Activated CD4-positive, alpha-beta T cell treated with anti-CD3 and anti-CD28 coated beads for 4 hours (primary cell): ENCODE results near the gene MEOX1.
"Not testable (repeated sequence)": the region's sequence is repeated elsewhere in the genome, so short reads cannot be mapped to it uniquely, and the experiment has no call there.

Experiments used
- DNase-seq, 2 donors: peaks; one replicate each; pipeline ENCODE4 v3.0.0-alpha.2; 2020

Gene MEOX1

DNA sequence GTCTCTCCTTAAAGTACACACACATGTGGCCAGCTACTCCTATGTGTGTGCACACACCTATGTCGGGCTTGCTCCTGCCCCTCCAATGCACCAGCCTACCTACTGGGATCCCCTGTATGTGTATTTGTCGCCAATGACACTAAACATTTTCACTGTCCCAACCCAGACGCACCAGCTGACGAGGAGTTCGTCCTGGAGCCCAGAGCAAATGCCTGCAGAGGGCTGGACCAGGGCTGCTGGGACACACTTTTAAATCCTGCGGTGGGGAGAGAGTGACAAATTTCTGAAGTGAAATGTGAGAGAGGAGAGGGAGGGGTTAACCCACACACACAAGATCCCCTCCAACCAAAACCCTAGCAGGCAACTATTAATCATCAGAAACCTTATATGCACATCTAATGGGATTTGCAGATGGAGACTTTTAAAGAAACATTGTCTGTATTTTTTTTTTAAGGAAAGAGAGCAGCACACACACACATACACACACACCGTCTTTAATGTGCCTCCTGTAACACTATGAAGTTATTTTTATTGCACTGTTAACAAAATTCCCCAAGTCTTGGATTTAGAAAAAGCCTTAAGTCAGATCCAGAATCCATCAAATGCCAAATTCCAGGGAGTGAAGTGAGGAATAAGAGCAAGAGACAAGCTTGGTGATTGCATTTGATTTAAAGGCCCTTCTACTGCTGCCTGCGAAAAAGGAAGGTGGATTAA lies at the start of gene MEOX1:
Gene MEOX1, minus strand, starts transcription at position 224 of the 714 bp plus-strand sequence. CDS start 388 bp downstream, outside the sequence.
- DNase-seq: peak in 1 of 2 donors; percentile 11

DNA sequence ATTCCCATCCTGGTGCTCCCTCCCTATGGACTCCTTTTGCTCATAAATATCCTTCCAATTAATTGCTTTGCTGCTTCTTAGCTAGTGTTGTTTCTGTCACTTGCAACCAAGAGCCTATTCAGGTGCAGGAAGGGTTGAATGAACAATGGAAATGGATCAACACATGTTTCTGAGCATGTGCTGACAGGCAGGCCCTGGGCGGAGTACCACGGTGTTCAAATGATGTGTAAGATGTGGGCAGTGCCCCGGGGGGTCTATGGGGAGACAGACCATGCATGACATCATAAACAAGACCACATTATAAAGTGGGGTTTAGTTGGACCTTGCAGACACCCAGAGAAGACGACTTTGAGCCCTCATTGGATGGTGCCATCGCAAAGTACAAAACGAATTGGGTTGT lies 48.4 kb upstream of the MEOX1 start:
- DNase-seq: no peak

DNA sequence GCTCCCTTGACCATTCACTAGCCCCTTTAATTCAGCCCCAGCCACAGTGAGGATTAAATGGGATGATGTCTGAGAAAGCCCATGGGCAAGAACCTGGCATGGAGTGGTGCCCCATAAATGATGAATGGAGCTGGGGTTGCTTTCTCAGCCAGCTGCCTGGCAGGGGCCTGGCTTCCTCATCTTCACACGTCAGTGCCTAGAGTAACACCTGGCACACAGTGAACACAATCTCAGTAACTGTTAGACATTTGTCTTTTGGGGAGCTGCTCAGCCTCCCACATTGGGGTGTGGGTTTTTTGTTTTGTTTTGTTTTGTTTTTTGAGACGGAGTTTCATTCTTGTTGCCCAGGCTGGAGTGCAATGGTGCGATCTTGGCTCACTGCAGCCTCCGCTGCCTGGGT lies 47.5 kb upstream of the MEOX1 start:
- no peak for DNase-seq

DNA sequence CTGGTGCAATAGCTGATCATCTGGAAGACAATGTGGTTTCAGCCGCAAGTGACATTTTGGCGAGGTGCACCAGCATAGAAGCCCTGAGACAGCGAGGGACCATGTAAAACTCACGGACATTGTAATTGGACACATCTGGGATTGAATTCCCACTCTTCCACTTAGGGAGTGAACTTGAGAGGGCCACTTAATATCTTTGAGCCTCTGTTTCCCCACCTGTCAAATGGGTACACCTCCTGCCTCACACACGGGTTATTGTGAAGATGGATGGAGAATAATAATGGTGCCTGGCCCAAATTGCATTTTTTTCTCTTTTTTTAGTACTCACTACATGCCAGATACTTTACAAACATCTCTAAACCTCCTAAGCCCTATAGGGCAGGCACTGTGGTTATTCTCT lies 45.5 kb upstream of the MEOX1 start:
- DNase-seq: no peak

DNA sequence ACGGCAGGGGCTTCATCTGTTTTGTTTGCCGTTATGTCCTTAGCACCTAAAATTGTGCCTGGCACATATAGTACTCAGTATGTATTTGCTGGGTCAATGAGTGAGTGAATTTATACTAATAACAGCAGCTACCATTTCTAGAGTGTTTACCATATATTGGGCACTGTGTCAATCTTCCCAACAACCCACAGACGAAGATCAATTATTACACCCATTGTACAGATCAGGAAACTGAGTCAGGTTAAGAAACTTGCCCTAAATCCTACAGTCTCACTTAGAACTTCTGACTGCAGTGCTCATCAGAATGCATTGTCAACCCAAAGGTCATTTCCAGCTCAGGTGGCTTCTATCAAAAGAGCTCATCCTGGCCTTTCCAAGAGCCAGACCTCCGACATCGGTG lies 44.5 kb upstream of the MEOX1 start:
- no peak for DNase-seq

DNA sequence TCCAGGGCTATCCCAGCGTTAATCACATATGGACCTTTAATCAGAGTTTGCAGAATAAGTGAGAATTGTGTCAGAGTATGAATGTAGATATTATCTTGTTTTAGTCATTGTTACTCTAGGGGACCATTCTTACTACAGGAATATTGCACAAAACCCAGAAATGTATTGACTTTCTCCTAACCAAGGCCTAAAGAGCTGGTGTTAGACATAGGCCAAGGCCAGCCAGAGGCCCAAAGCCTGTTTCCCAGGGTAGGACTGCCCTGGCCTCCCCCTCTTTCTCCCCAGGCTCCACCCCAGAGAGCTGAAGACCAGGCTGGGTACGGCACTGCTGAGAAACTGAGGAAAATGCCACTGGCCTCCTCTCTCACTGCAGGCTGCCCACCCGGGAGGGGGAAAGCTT lies 41.9 kb upstream of the MEOX1 start:
- no peak for DNase-seq

DNA sequence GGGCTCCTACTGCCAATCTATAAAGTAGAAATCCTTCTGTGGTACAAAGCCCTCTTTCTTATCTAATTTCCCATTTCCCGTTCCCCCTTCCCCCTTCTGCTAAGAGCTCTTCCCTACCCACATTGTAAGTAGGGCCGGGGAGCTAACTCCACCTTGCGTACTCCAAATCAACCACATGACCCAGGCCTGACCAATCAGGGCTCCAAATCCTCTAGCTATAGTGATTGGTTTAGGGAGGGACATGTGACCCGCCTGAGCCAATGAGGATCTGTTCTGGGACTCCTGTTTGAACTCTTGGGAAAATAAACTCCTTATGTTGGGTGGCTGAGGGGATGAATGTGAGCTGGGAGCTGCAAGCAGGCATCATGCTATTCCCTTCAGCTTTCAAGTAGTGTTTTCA lies 40.9 kb upstream of the MEOX1 start:
- DNase-seq: no peak

DNA sequence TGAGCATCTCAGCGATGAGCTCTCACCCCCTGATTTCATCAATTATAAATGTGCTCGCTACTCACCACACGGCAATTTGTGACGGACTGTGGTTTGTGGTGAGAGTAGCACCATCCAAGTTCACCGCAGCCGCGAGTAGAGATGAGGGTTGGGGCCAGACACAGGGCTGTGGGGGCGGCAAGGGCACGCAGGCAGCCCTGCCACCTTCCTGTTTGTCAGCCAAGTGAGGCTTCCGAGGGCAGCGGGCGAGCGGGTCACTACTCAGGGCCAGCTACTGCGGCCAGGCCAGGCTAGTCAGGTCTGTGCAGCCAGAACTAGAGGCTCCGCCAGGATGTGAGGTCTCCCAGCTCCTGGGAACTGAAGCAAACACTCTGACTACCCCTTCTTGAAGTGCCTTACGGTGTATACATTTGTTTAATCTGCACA lies 39.6 kb upstream of the MEOX1 start:
- DNase-seq: no peak

DNA sequence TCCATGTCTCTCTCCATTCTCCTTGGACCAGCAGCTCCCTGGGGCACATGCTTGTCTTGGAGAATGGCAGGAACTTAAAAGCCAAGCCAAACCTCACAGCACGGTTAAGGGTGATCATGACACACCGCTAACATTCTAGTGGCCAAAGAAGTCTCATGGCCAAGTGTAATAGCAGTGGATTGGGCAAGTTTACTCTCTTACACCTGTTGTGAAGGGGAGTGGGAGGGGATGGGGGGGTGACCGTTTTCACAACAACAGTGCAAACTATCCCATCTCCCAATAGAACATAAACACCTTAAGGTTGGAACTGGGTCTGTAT lies 37.7 kb upstream of the MEOX1 start:
- DNase-seq: no peak

DNA sequence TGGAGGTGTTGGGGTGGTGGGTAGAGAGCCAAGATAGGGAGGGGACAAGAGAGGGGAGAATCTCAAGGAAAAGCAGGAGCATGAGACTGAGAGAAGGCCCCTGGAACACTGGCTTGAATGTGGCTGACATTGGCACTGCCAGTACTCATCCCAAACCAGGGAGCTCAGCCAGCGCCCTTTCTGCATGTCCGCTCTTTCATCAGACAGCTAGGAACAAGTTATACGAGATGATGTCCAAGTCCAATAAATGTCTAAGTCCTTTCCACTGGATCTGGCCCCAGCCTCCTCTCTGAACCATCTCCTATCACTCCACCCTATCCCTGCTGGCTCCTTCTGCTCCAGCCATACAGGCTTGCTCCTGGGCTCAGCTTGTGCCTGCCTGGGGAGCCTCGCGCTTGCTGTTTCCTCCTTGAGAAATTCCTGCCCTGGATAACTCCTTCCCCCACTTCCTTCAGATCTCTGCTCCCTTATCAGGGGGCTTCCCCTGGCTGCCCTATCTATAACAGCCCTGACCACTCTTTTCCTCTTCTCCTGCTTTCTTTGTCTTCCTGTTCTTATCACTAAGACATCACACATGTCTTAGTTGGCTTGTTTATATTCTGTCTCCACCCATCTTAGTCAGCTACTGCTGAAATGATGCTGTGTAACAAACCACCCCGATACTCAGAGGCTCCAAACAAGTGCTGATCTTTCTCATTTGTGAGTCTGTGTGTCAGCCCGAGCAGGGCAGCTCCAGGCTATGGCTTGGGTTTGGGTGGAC lies 37.1 kb upstream of the MEOX1 start:
- no peak for DNase-seq

DNA sequence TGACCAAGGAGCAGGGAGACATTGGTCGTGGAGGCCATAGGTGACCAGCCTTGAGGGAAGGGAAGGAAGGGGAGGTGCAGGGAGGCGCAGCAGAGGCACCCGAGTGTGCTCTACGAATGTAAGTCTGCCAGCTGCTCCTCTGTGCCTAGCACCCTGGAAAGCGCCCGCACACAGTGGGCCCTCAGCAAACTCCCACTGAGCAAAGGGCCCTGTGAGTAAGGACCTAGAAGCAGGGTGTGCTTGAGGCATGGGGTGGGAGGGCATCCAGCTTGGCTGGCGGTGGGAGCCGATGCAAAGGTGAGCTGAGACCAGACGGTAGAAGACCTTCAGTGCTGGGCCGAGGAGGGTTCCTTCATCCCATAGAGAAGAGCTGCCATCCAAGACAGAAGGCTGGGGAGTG lies 36.2 kb upstream of the MEOX1 start:
- no peak for DNase-seq

DNA sequence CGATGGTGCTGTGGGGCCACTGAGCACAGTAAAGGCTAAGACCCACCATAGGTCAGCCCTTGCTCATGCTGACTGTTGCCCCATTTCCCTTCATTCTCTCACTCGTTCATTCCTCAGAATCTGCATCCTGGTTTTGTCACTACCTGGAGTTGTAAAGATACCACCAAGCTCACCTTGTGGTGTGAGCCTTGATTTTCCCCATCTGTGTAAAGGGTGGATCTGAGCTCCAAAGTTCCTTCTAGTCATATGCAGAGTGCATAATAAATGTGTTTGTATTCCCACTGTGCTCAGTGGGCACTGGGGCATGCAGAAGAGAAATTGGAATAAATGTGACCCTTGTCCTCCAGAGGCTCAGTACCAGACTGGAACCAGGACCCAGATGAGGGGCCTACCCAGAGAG lies 35.2 kb upstream of the MEOX1 start:
- DNase-seq: no peak

DNA sequence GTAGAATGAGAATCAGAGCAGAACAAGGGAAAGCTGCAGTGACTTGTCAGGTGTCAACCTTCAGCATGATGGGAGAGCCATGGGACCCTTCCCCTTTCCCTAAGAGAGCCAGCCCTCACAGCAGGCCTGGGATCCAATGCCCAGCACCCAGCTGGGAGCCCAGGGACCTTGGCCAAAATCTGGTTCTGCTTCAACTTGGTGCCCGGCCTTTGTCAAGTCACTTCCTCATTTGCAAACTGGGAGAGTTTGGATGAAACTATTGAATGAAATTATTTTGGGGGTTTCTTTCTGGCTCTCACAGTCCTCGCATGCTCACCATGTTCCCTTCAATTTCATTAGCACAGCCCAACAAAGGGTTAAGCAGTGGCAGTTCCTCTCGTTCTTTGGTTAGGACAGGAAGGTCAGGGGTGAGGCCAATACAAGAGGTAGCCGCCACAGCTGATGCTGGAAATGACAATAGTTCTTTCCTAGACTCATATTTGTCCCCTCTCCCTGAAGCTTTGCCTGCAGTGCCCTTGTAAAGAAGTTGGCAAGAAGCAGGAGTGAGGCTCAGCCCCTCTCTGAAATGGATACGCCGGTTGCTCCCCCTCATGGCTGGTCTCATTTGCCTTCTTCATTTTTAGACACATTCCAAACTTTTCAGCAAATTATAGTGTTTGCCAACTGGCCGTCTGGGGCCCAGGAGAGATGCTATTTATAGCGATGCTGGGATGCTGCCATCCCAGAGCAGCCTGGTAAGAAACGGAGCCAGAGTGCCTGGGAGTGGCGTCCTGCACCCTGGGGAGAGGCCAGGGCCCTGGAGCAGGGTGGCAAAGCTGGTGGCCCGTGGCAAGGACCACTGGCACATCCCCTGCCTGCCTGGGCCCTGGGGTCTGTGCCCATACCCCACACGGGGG lies 34.5 kb upstream of the MEOX1 start:
- DNase-seq: no peak

DNA sequence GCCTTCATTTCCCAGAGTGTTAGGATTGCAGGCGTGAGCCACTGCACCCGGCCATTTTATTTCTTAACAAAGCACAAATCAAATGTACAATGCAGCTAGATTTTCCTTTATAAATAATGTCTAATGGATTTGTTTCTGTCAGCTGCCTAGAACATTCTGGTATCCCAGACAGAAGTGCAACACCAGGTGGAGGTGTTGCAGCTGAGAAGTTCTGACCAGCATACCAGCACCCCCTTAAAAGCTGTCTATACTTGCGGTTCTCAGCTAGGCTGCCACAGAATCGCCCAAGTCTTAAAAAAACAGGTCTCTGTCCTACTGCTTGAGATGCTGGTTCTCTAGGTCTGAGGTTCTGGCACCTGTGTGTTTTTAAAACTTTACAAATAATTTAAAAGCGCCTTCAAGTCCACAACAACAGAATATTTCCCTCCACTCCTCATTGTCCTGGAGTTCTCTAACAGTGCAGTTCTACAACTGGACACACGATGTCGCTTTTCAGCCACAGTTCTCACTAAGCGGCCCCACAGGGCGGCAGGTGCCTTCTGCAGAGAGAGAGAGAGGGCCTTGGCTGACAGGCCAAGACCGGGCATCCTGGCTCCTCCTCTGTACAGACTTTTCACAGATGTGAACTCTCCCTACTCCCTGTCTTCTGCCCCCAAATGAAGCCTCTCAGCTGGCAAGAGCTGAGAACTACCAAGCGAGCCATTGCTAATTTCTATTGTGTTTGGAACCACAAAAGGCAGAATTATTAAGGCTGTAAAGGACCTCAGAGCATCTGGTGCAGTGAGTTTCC lies 32.6 kb upstream of the MEOX1 start:
- DNase-seq: peak; percentile 74

DNA sequence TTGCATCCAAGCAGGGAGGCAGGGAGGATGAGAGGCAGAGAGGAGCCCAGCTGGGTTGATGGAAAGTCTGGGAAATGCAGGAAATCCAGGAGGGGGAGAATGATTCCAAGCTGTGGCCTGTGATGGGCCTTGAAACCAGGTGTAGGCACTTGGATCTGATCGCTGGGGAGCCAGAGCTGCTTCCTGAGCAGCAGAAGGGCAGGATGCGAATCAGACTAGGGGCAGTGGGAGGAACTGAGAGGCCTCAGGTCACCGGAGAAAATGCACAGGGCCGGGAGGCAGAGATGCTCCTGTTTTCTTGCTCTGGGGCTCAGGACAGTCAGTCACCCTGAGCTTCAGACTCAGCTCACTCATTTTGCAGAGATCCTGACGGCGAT lies 29.6 kb upstream of the MEOX1 start:
- DNase-seq: no peak

DNA sequence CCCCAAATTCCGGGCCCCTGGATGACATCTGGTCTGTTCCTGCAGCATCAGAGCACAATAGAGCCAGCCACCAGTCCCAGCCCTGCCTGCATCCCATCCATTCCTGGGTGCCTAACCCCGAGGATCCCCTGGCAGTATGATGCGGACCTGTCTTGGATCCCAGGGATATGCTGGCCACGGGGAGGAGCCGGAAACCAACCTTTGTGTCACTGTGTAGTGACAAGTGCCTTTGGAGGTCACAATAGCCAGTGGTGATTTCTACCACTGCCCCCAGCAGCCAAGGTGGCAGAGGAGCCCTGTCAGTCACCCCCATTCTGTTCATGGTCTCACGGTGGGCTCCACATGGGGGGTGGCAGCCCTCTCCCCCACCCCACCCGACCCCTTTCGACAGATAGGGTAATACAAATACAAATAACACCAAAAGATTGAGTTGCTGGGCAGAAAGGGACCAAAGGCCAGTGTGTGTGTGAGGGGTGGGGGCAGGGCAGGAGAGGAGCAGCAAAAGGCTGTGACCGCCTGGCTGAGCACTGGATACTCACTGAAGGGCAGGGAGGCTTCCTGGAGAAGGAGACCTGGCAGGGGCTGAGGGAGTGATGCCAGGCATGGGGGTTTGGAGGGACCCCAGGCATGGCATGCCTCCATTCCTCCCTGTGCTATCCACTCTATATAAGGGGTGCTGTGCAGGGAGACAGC lies 29.0 kb upstream of the MEOX1 start:
- no peak for DNase-seq

DNA sequence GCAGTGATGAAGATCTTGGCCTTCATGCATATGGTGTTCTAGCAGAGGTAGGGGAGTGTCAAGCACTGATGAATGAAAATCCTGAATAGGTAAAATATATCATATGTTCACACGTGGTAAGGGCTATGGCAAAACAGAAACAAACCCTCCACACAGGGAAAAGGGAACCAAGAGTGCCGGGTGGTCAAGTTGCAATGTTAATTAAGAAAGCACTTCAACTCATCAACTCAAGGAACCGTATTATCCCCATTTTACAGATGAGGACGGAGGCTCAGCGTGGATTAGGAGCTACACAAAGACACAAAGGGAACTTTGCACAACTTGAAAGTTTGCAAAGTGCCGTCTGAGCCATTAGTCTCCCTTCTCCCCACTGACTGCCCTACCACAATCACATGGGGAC lies 28.1 kb upstream of the MEOX1 start:
- DNase-seq: no peak

DNA sequence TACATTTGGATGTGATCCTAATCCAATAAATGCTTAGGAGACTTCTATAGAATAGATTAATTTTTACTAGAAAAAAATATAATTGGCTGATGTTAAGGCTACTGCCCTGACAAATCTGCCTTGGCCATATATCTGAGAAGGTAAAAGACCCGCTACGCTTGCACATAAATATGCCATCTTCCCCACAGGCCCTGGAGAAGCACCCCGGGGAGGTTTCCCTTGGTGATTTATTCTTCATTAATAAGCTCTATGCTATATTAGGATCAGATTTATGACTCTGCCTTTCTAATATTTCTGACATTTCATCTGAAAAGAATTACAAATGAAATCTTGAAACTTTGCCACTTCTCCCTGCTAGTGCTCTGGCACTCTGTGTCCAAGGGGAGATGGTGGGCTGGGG lies 27.4 kb upstream of the MEOX1 start:
- no peak for DNase-seq

DNA sequence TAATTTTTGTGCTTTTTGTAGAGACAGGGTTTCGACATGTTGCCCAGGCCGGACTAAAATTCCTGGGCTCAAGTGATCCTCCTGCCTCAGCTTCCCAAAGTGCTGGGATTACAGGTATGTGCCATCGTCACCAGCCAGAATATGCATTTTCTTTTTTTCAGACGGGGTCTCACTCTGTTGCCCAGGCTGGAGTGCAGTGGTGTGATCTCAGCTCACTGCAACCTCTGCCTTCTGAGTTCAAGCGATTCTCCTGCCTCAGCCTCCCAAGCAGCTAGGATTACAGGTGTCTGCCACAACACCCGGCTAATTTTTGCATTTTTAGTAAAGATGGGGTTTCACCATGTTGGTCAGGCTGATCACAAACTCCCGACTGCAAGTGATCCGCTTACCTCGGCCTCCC lies 25.2 kb upstream of the MEOX1 start:
- not testable (repeated sequence) for DNase-seq

DNA sequence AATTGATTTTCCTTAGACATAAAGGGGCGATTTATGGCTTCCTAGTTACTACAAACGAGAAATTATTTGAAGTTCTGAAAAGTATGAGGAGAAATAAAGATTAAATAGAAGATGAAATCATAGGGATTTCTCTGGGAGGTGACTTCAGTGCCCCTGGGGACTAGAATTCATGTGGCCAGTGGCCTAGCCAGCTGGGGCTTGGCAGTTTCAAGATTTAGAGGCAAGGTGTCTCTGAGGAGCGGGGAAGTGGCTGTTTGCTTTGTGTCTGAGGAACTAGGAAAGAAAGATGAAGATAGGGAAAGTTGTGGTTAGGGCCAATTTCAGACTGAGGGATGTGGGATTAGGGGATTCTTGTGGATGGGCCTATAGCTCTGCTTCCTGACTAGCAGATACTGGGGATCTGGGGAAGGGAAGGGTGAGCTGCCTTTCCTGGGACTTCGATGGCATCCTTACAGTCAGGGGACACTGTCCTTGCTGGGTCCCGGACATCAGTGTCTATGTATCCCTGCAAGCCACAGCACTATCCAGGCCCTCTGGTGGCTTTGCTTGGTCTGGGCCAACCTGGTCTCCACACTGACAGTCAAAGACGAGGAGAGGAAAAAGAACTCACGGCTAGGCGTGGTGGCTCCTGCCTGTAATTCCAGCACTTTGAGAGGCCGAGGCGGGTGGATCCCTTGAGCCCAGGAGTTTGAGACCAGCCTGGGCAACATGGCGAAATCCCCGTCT lies 22.4 kb upstream of the MEOX1 start:
- no peak for DNase-seq

DNA sequence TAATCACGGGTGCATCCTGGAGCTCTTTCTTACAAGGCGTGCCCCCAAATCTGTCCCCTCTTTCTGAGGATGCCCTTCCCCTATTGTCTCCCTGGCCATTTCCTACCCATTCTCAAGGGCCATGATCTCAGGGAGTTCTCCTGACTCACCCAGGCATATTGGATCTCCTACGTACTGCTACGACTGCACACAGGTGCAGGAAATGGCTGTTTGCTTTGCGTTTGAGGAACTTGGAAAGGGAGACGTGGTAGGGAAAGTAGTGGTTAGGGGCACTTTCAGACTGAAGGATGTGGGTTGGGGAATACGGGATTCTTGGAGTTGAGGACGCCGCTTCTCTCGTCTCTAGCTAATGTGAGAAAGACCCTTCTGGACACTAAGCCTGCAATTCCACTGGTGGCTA lies 18.7 kb upstream of the MEOX1 start:
- no peak for DNase-seq

DNA sequence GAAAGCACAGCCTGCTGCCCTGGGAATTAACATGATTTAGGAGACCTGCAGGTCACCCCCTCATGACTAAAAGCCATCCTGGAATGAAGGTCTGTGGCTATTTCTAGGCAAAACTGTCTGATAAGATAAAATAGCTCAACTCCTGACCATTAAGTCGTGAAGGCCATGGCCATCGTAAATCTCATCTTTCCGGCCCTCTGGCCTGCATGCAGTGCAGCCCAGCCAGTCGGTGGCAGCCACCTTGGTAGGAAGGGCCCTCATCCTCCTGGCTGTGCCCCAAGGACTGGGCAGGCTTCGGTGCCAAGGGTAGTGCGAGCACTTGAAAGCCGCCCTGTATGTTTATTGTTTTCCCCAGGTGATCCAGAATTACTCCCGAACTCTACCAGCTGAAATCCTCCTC lies 18.2 kb upstream of the MEOX1 start:
- DNase-seq: no peak
